D721Med (cell line): Measurements from ENCODE around the gene RACGAP1.

Source experiments
- DNase-seq: peaks from one replicate; pipeline ENCODE4 v3.0.0; 2011; ENCODE audit warnings: low spot score; ENCODE audit not compliant: insufficient read length
- FAIRE-seq: peaks from 2 replicates; lab custom pipeline; 2011; peaks lifted over from hg19 to GRCh38; lab: Jason Lieb, UNC
- CTCF ChIP-seq: IDR thresholded peaks from 2 replicates; pipeline ENCODE4 v1.5.1; 2012; ENCODE audit warnings: mild to moderate bottlenecking, control low read depth; ENCODE audit not compliant: insufficient read depth; ENCODE audit errors: missing control alignments

Gene RACGAP1

GRCh38 chr12:50060120-50060468 lies 34.8 kb upstream of the RACGAP1 start:
- TF ChIP-seq CTCF: no peak
- FAIRE-seq: no peak
- no peak for DNase-seq

GRCh38 chr12:50059440-50060119 lies 34.3 kb upstream of the RACGAP1 start:
- FAIRE-seq (no peak), DNase-seq (no peak)
- TF ChIP-seq CTCF: no peak

GRCh38 chr12:50058743-50059312 lies 33.5 kb upstream of the RACGAP1 start:
- no peak for TF ChIP-seq CTCF
- FAIRE-seq: no peak
- DNase-seq: no peak

GRCh38 chr12:50057896-50058670 lies 32.8 kb upstream of the RACGAP1 start:
- no peak for TF ChIP-seq CTCF
- DNase-seq: no peak
- no peak for FAIRE-seq

GRCh38 chr12:50057000-50057841 lies 31.9 kb upstream of the RACGAP1 start, which contains the start of gene ASIC1:
Gene ASIC1, plus strand, starts transcription at chr12:50057596. Its CDS starts 1,171 bp downstream, at chr12:50058767.
- TF ChIP-seq CTCF: no peak
- DNase-seq (peak; percentile 82), FAIRE-seq (no peak)

GRCh38 chr12:50056639-50056976 lies 31.3 kb upstream of the RACGAP1 start:
- TF ChIP-seq CTCF: no peak
- DNase-seq: no peak
- no peak for FAIRE-seq
